Fibroblast of lung (primary cell): ENCODE measurements around the gene NMNAT3. TPM values are rescaled to one million over a fixed set of nuclear protein-coding genes. Genes with fewer than 3 reads are reported as not detected.

Experiments used
- DNase-seq, 2 donors: peaks; one replicate each; pipeline versions ENCODE4 v3.0.0 to v3.0.0-alpha.2; 2010; ENCODE audit warnings: low read depth in 2 of 2
- H2AFZ ChIP-seq: 2 replicates; pipeline ENCODE4 v1.5.1; 2012; ENCODE audit warnings: low read length, control low read depth, inconsistent platforms
- H3K27ac ChIP-seq: 2 replicates; pipeline ENCODE4 v1.5.1; 2011; ENCODE audit warnings: low read length, control low read depth; ENCODE audit not compliant: insufficient read depth
- H3K27me3 ChIP-seq: 2 replicates; pipeline ENCODE4 v1.5.1; 2011; ENCODE audit warnings: mild to moderate bottlenecking, low read length; ENCODE audit not compliant: control insufficient read depth, insufficient read depth
- H3K36me3 ChIP-seq: 2 replicates; pipeline ENCODE4 v1.5.1; 2011; ENCODE audit warnings: low read length; ENCODE audit not compliant: control insufficient read depth, insufficient read depth
- H3K4me1 ChIP-seq: 2 replicates; pipeline ENCODE4 v1.5.1; 2011; ENCODE audit warnings: low read length; ENCODE audit not compliant: control insufficient read depth, insufficient read depth; ENCODE audit errors: extremely low read depth
- H3K4me2 ChIP-seq: 2 replicates; pipeline ENCODE4 v1.5.1; 2011; ENCODE audit warnings: low read length, control low read depth; ENCODE audit not compliant: insufficient read depth; ENCODE audit errors: extremely low read depth
- H3K4me3 ChIP-seq, 4 experiments: fragments of 200-600 bp in 1 of 4; sonication (generic) in 1 of 4; replicated peaks in 1 of 4; 2 replicates each; pipeline ENCODE4 v1.5.1; 2011 to 2016; ENCODE audit warnings: low read length in 4 of 4, low read depth in 3 of 4, mild to moderate bottlenecking in 3 of 4, control low read depth in 2 of 4, inconsistent platforms in 1 of 4, mixed read lengths in 1 of 4; ENCODE audit not compliant: insufficient read depth in 1 of 4; ENCODE audit errors: control extremely low read depth in 1 of 4
- H3K79me2 ChIP-seq: 2 replicates; pipeline ENCODE4 v1.5.1; 2012; ENCODE audit warnings: mild to moderate bottlenecking, low read length, inconsistent platforms; ENCODE audit not compliant: control insufficient read depth, insufficient read depth
- H3K9ac ChIP-seq: 2 replicates; pipeline ENCODE4 v1.5.1; 2011; ENCODE audit warnings: mild to moderate bottlenecking, low read length, control low read depth; ENCODE audit not compliant: insufficient read depth
- H3K9me3 ChIP-seq: 2 replicates; pipeline ENCODE4 v1.5.1; 2012; ENCODE audit warnings: low read depth, low read length; ENCODE audit not compliant: control insufficient read depth, insufficient read depth
- H4K20me1 ChIP-seq: 2 replicates; pipeline ENCODE4 v1.5.1; 2011; ENCODE audit warnings: low read length; ENCODE audit not compliant: control insufficient read depth, insufficient read depth; ENCODE audit errors: extremely low read depth
- CTCF ChIP-seq, 2 donors: IDR thresholded peaks in 1 of 2; conservative IDR thresholded peaks in 1 of 2; 1 replicate in 1 of 2; 2 replicates in 1 of 2; pipeline ENCODE4 v1.5.1; 2011 to 2012; ENCODE audit warnings: low read length in 2 of 2, control low read depth in 1 of 2, inconsistent platforms in 1 of 2, low read depth in 1 of 2, mild to moderate bottlenecking in 1 of 2
- EZH2 ChIP-seq: IDR thresholded peaks from 2 replicates; pipeline ENCODE4 v1.5.1; 2012; ENCODE audit warnings: low read length, control low read depth, mild to moderate bottlenecking; ENCODE audit errors: missing control alignments
- polyA plus RNA-seq, 2 donors: library from polyadenylated mRNA; depleted of rRNA in 1 of 2; stranded (reverse) in 1 of 2; unstranded in 1 of 2; fragments of >200 nt; gene quantifications; 2 replicates each; pipeline ENCODE4 v1.2.1, GENCODE V29; 2011 to 2012; ENCODE audit warnings: missing spikeins in 1 of 2
- total RNA-seq: library from RNA; depleted of rRNA; stranded (reverse); fragments of >200 nt; gene quantifications from 2 replicates; pipeline ENCODE4 v1.2.1, GENCODE V29; 2014

The NMNAT3 gene
- total and polyA plus RNA-seq, 2 donors (not counting 1 experiment from before 2014, with no cell fraction given): 0.68 to 2.5 TPM

- Histone ChIP-seq H3K27me3 (no peaks in the 10 kb centered on the region), H3K9ac (no peak overlapping the region), H3K4me1 (no peaks in the 10 kb centered on the region), H3K36me3 (no peaks in the 10 kb centered on the region), H3K4me3 (no peak overlapping the region), H3K79me2 (no peaks in the 10 kb centered on the region), H3K4me2 (no peak overlapping the region), H3K27ac (no peak overlapping the region), H4K20me1 (no peaks in the 10 kb centered on the region), H2AFZ (no peak overlapping the region), H3K9me3 (no peaks in the 10 kb centered on the region)
- no peak for TF ChIP-seq CTCF (conservative IDR thresholded peaks at IDR 0.05 in 1 of 2, IDR thresholded peaks at IDR 0.05 in 1 of 2; ENCODE audit: low read depth in 1 of 2, low read length in 2 of 2)
- no peak for TF ChIP-seq EZH2
- no peak for DNase-seq
Observed at GRCh38 chr3:139577909-139578308, 99.9 kb downstream of the NMNAT3 start.

GRCh38 chr3:139577346-139577745 lies 100.4 kb downstream of the NMNAT3 start:
- H3K36me3 ChIP-seq: no peaks in the 10 kb centered on the region
- no peaks in the 10 kb centered on the region for H3K9me3 ChIP-seq
- no peak overlapping the region for H2AFZ ChIP-seq
- H3K27ac ChIP-seq: no peak overlapping the region
- TF ChIP-seq CTCF (conservative IDR thresholded peaks at IDR 0.05 in 1 of 2, IDR thresholded peaks at IDR 0.05 in 1 of 2; ENCODE audit: low read depth in 1 of 2, low read length in 2 of 2) (no peak), EZH2 (no peak)
- H3K4me1 ChIP-seq: no peaks in the 10 kb centered on the region
- H4K20me1 ChIP-seq: no peaks in the 10 kb centered on the region
- H3K79me2 ChIP-seq: no peaks in the 10 kb centered on the region
- no peak overlapping the region for H3K4me2 ChIP-seq
- no peaks in the 10 kb centered on the region for H3K27me3 ChIP-seq
- no peak for DNase-seq
- H3K4me3 ChIP-seq: no peak overlapping the region
- no peak overlapping the region for H3K9ac ChIP-seq

GRCh38 chr3:139574026-139574947 lies 103.5 kb downstream of the NMNAT3 start:
- TF ChIP-seq EZH2 (no peak), CTCF (conservative IDR thresholded peaks at IDR 0.05 in 1 of 2, IDR thresholded peaks at IDR 0.05 in 1 of 2; ENCODE audit: low read depth in 1 of 2, low read length in 2 of 2) (peak in 1 of 2 donors; percentile 4)
- Histone ChIP-seq H2AFZ (no peak overlapping the region), H3K27me3 (no peaks in the 10 kb centered on the region), H3K4me2 (no peak overlapping the region), H3K4me3 (no peak overlapping the region), H3K79me2 (no peaks in the 10 kb centered on the region), H3K9ac (no peak overlapping the region), H3K27ac (no peak overlapping the region), H4K20me1 (no peaks in the 10 kb centered on the region), H3K4me1 (no peaks in the 10 kb centered on the region), H3K9me3 (no peaks in the 10 kb centered on the region), H3K36me3 (no peaks in the 10 kb centered on the region)
- no peak for DNase-seq
